Omental fat pad (tissue), 4 donors: ENCODE results near the gene TOR1B. TPM values are rescaled to one million over a fixed set of nuclear protein-coding genes. Genes with fewer than 3 reads are reported as not detected.

ENCODE experiments used
- ATAC-seq: fragments of 150-250 bp; one replicate; pipeline ENCODE4 v1.9.1; 2016; ENCODE audit warnings: mild to moderate bottlenecking, moderate library complexity; ENCODE audit not compliant: low FRiP score
- DNase-seq: peaks from one replicate; pipeline ENCODE4 v3.0.0-alpha.2; 2019; ENCODE audit warnings: low spot score
- CTCF ChIP-seq, 3 donors: fragments of 450-650 bp; IDR thresholded peaks; one replicate each; pipeline ENCODE4 v1.5.1; 2016 to 2017; ENCODE audit warnings: antibody characterized with exemption in 3 of 3, mild to moderate bottlenecking in 3 of 3, moderate library complexity in 2 of 3
- total RNA-seq, 4 donors: library from RNA; depleted of rRNA; stranded (reverse); fragments of >200 nt; gene quantifications; one replicate each; pipeline ENCODE4 v1.1.0, GENCODE V29; 2016

Gene TOR1B
- total RNA-seq, 4 donors from 2014 or later = 19.0 to 37.2 (median 28.7) TPM

- TF ChIP-seq CTCF (IDR thresholded peaks at IDR 0.05) = no peak
- DNase-seq (peak; percentile 80), ATAC-seq (peak; percentile 96)
Observed at GRCh38 chr9:129823935-129824601, 21.1 kb downstream of the TOR1B start, which contains the start of gene TOR1A. Gene TOR1A, minus strand, starts transcription at chr9:129824136. Its CDS starts 51 bp downstream, at chr9:129824085.

GRCh38 chr9:129826344-129826743 is 23.4 kb downstream of the TOR1B start:
- no peak for DNase-seq
- no peak for TF ChIP-seq CTCF (IDR thresholded peaks at IDR 0.05)
- no peak for ATAC-seq

DNA sequence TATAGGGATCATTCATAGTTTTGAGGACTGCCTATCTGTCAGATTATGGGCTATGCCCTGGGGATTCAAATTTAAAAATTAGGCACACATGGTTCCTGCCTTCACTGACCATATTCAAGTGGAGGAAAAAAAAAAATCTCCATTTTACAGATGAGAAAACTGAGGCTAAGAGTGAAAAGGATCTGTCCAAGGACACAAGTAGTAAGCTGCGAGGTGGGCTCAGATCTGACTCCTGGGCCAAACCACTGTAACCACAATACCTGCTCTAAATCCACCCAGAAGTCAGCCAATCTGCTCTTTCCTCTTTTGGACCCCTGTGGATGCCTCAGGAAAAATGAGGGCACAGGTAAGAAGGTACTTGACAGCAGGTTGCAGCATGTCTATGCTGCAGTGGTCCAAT is 23.8 kb downstream of the TOR1B start:
- no peak for ATAC-seq
- DNase-seq = no peak
- TF ChIP-seq CTCF (IDR thresholded peaks at IDR 0.05) = no peak

GRCh38 chr9:129828051-129828450 is 25.1 kb downstream of the TOR1B start:
- ATAC-seq = no peak

GRCh38 chr9:129828969-129829368 is 26.0 kb downstream of the TOR1B start:
- no peak for TF ChIP-seq CTCF (IDR thresholded peaks at IDR 0.05)
- DNase-seq (no peak), ATAC-seq (no peak)

More at GRCh38 chr9:129828051-129828450, 25.1 kb downstream of the TOR1B start:
- no peak for TF ChIP-seq CTCF (IDR thresholded peaks at IDR 0.05)
- DNase-seq = no peak

GRCh38 chr9:129832982-129833381 is 30.0 kb downstream of the TOR1B start:
- no peak for ATAC-seq
- no peak for TF ChIP-seq CTCF (IDR thresholded peaks at IDR 0.05)
- DNase-seq = no peak

DNA sequence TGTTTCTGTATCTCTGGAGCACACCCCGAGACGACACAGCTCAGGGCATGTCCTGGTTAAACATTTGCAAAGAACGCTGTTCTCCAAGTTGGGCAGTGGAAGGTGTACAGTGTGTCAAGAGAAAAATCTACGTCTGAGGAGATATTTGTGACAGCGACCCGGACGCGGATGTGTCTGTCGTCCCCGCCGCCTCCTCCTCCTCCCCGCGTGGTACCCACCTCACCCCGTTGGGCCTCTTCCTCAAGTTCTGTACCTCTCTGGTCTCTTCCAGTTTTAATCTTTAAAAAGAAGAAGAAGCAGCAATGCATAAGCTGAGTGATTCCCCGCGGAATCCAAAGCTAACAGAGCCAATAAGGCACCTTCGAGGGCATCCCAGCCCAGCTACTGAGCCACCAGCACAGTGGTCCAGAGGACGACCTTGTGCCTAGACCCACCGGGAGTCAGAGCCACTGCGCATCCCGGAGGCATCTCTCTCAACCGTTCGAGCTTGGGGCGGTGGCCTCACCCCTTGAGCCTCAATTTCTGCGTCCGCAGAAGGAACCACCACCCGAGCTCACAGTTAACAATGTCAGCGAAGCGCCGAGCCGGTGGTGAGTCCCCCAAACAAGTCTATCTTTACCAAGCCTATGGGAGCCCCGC is 31.6 kb downstream of the TOR1B start:
- DNase-seq (peak; percentile 26), ATAC-seq (peak; percentile 15)
- TF ChIP-seq CTCF (IDR thresholded peaks at IDR 0.05) = no peak
